ENCODE measurements around the gene KANSL1.
"Not testable (repeated sequence)": the region's sequence is repeated elsewhere in the genome, so short reads cannot be mapped to it uniquely, and the experiment has no call there.

Gene KANSL1

GRCh38 chr17:46027048-46027975 is 165.9 kb downstream of the KANSL1 start:
- DNase-seq (ENCODE audit: low spot score), result no peak
- Histone ChIP-seq H3K4me3 (no peak overlapping the region), H3K27ac (peak overlapping the region in 1 of 2 donors; percentile 68)
- TF ChIP-seq, protein P1, sequence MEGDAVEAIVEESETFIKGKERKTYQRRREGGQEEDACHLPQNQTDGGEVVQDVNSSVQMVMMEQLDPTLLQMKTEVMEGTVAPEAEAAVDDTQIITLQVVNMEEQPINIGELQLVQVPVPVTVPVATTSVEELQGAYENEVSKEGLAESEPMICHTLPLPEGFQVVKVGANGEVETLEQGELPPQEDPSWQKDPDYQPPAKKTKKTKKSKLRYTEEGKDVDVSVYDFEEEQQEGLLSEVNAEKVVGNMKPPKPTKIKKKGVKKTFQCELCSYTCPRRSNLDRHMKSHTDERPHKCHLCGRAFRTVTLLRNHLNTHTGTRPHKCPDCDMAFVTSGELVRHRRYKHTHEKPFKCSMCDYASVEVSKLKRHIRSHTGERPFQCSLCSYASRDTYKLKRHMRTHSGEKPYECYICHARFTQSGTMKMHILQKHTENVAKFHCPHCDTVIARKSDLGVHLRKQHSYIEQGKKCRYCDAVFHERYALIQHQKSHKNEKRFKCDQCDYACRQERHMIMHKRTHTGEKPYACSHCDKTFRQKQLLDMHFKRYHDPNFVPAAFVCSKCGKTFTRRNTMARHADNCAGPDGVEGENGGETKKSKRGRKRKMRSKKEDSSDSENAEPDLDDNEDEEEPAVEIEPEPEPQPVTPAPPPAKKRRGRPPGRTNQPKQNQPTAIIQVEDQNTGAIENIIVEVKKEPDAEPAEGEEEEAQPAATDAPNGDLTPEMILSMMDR (IDR thresholded peaks at IDR 0.05), result no peak

- H3K4me3 ChIP-seq, result no peak overlapping the region
- peak overlapping the region in 1 of 2 donors; percentile 68 for H3K27ac ChIP-seq
- no peak for DNase-seq (ENCODE audit: low spot score)
- TF ChIP-seq, protein P1 (IDR thresholded peaks at IDR 0.05), result no peak
These were observed 166.8 kb downstream of the KANSL1 start for GRCh38 chr17:46026166-46027047.

GRCh38 chr17:46025510-46026165 is 167.6 kb downstream of the KANSL1 start:
- peak overlapping the region in 1 of 2 donors; percentile 68 for H3K27ac ChIP-seq
- TF ChIP-seq, protein P1 (IDR thresholded peaks at IDR 0.05), result no peak
- DNase-seq (ENCODE audit: low spot score), result no peak
- H3K4me3 ChIP-seq, result no peak overlapping the region

- TF ChIP-seq, protein P1 (IDR thresholded peaks at IDR 0.05), result no peak
- Histone ChIP-seq H3K4me3 (no peak overlapping the region), H3K27ac (peak overlapping the region in 1 of 2 donors; percentile 68)
- no peak for DNase-seq (ENCODE audit: low spot score)
These were observed 168.2 kb downstream of the KANSL1 start for GRCh38 chr17:46025060-46025459.

GRCh38 chr17:46024590-46024989 is 168.6 kb downstream of the KANSL1 start:
- Histone ChIP-seq H3K27ac (no peak overlapping the region), H3K4me3 (no peak overlapping the region)
- TF ChIP-seq, protein P1 (IDR thresholded peaks at IDR 0.05), result no peak
- DNase-seq (ENCODE audit: low spot score), result no peak

- Histone ChIP-seq H3K27ac (no peak overlapping the region), H3K4me3 (no peak overlapping the region)
- TF ChIP-seq, protein P1 (IDR thresholded peaks at IDR 0.05), result no peak
- DNase-seq (ENCODE audit: low spot score), result no peak
These were observed 169.3 kb downstream of the KANSL1 start for GRCh38 chr17:46023783-46024388.

- H3K4me3 ChIP-seq; H3K27ac ChIP-seq; DNase-seq (ENCODE audit: low spot score): not testable (repeated sequence)
These were observed 169.9 kb downstream of the KANSL1 start for GRCh38 chr17:46023366-46023765.

All from coronary artery (tissue), 2 donors.